ENCODE measurements around the gene SSH3.
A peak's percentile ranks its signal among the peaks of the same experiment; 100 is the strongest.

SSH3 gene

GRCh38 chr11:67268962-67269268 is 34.4 kb upstream of the SSH3 start:
- DNase-seq (ENCODE audit: low read depth): no peak
- TF ChIP-seq, protein P1, sequence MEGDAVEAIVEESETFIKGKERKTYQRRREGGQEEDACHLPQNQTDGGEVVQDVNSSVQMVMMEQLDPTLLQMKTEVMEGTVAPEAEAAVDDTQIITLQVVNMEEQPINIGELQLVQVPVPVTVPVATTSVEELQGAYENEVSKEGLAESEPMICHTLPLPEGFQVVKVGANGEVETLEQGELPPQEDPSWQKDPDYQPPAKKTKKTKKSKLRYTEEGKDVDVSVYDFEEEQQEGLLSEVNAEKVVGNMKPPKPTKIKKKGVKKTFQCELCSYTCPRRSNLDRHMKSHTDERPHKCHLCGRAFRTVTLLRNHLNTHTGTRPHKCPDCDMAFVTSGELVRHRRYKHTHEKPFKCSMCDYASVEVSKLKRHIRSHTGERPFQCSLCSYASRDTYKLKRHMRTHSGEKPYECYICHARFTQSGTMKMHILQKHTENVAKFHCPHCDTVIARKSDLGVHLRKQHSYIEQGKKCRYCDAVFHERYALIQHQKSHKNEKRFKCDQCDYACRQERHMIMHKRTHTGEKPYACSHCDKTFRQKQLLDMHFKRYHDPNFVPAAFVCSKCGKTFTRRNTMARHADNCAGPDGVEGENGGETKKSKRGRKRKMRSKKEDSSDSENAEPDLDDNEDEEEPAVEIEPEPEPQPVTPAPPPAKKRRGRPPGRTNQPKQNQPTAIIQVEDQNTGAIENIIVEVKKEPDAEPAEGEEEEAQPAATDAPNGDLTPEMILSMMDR (IDR thresholded peaks at IDR 0.05; ENCODE audit: low read length, missing control alignments): no peak
- H3K4me3 ChIP-seq (replicated peaks; ENCODE audit: low read depth, low read length): no peak overlapping the region

GRCh38 chr11:67269401-67270255 is 33.7 kb upstream of the SSH3 start:
- TF ChIP-seq, protein P1 (IDR thresholded peaks at IDR 0.05; ENCODE audit: low read length, missing control alignments): no peak
- H3K4me3 ChIP-seq (replicated peaks; ENCODE audit: low read depth, low read length): peak overlapping the region; percentile 31
- DNase-seq (ENCODE audit: low read depth): no peak

- DNase-seq (ENCODE audit: low read depth): peak; percentile 39
- peak overlapping the region; percentile 31 for H3K4me3 ChIP-seq (replicated peaks; ENCODE audit: low read depth, low read length)
- TF ChIP-seq, protein P1 (IDR thresholded peaks at IDR 0.05; ENCODE audit: low read length, missing control alignments): no peak
Observed at GRCh38 chr11:67270256-67271204, 32.8 kb upstream of the SSH3 start.

DNA sequence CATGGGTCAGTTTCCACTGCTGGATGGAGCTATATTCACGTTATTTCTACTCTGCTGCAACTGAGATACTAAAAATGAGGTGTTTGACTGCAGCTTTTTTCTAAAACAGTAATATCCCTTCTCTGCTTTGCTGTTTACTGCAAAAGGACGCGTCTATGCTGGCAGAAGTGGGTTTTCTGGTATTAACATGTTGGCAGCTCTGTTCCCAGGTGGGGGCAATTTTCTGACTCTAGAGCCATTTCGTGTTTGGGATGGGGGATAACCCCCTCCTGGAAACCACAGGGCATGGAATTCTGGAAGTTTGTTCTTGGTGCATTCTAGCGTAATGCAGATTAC is 32.2 kb upstream of the SSH3 start:
- no peak for DNase-seq (ENCODE audit: low read depth)
- H3K4me3 ChIP-seq (replicated peaks; ENCODE audit: low read depth, low read length): no peak overlapping the region
- TF ChIP-seq, protein P1 (IDR thresholded peaks at IDR 0.05; ENCODE audit: low read length, missing control alignments): no peak

DNA sequence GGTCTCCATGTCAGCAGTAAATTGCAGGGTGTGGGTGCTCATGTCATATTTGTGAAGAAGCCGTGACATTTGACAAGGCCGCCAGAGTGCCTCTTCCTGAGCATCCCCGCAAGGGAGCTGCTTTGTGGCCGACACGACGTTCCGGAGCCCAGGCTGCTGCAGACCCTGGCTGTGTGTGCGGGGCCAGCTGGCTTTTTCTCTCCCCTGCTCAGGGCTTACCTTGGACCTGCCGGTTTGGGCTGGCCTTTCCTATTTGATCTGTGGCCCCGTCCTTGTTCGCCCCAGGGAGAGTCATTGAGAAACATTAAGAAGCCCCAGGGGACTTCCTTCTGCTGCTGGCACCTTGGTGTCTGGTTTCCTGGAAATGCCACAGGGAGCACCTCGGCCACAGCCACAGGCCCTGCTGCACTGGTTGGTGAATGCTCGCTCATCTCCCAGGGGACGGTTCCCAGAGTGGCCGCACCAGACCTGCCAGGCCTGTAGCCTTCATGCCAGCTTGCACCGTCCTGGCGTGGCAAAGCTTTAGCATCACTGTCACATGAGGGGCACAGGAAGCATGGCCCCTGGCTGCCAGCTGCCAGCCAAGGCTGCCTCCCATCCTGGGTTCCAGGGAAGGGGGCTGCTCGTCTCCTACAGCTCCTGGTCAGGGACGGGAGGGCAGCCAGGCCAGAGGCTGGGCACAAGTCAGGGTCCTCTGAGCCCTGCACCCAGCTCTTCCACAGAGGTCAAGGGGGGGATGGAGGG is 31.6 kb upstream of the SSH3 start:
- TF ChIP-seq, protein P1 (IDR thresholded peaks at IDR 0.05; ENCODE audit: low read length, missing control alignments): no peak
- no peak overlapping the region for H3K4me3 ChIP-seq (replicated peaks; ENCODE audit: low read depth, low read length)
- no peak for DNase-seq (ENCODE audit: low read depth)

- no peak overlapping the region for H3K4me3 ChIP-seq (replicated peaks; ENCODE audit: low read depth, low read length)
- TF ChIP-seq, protein P1 (IDR thresholded peaks at IDR 0.05; ENCODE audit: low read length, missing control alignments): no peak
- no peak for DNase-seq (ENCODE audit: low read depth)
Observed at GRCh38 chr11:67272327-67273259, 30.7 kb upstream of the SSH3 start.

Measured in fibroblast of pulmonary artery (primary cell).